HG02938 (cell line): ENCODE measurements around the gene FZR1.
"Not testable (repeated sequence)": the region's sequence is repeated elsewhere in the genome, so short reads cannot be mapped to it uniquely, and the experiment has no call there.

ENCODE experiments used
- ATAC-seq: cut with Tn5 transposase; IDR thresholded peaks from one replicate; pipeline ENCODE4 v1.9.1; 2021; ENCODE audit warnings: mild to moderate bottlenecking, moderate library complexity; ENCODE audit not compliant: unreplicated experiment

The FZR1 gene

GRCh38 chr19:3565139-3565538 is 59.0 kb downstream of the FZR1 start:
- ATAC-seq, result no peak

- ATAC-seq, result not testable (repeated sequence)
These were observed 63.9 kb downstream of the FZR1 start for GRCh38 chr19:3570042-3570441.

GRCh38 chr19:3570606-3571011 is 64.5 kb downstream of the FZR1 start:
- no peak for ATAC-seq

GRCh38 chr19:3572132-3572854 is 66.2 kb downstream of the FZR1 start:
- peak; percentile 84 for ATAC-seq

- peak; percentile 9 for ATAC-seq
These were observed 66.7 kb downstream of the FZR1 start, which contains the start of gene HMG20B for GRCh38 chr19:3572855-3573161. Gene HMG20B, plus strand, starts transcription at chr19:3572944. Its CDS starts 366 bp downstream, at chr19:3573310.

GRCh38 chr19:3573162-3573857 is 67.2 kb downstream of the FZR1 start:
- no peak for ATAC-seq

GRCh38 chr19:3573858-3574637 is 67.9 kb downstream of the FZR1 start:
- ATAC-seq, result no peak

GRCh38 chr19:3575260-3575741 is 69.2 kb downstream of the FZR1 start:
- no peak for ATAC-seq

- no peak for ATAC-seq
These were observed 70.0 kb downstream of the FZR1 start for GRCh38 chr19:3575949-3576673.

GRCh38 chr19:3576696-3577443 is 70.8 kb downstream of the FZR1 start:
- no peak for ATAC-seq

- ATAC-seq, result no peak
These were observed 71.7 kb downstream of the FZR1 start for GRCh38 chr19:3577723-3578344.

- ATAC-seq, result no peak
These were observed 72.3 kb downstream of the FZR1 start for GRCh38 chr19:3578390-3578789.

GRCh38 chr19:3580156-3580934 is 74.2 kb downstream of the FZR1 start:
- ATAC-seq, result no peak

- ATAC-seq, result not testable (repeated sequence)
These were observed 75.7 kb downstream of the FZR1 start for GRCh38 chr19:3581792-3582191.

- ATAC-seq, result not testable (repeated sequence)
These were observed 78.1 kb downstream of the FZR1 start for GRCh38 chr19:3584036-3584802.

GRCh38 chr19:3585301-3586126 is 79.4 kb downstream of the FZR1 start, which contains the start of gene GIPC3:
Gene GIPC3, plus strand, starts transcription at chr19:3585478. Its CDS starts 120 bp downstream, at chr19:3585598.
- no peak for ATAC-seq

- ATAC-seq, result no peak
These were observed 80.1 kb downstream of the FZR1 start for GRCh38 chr19:3586127-3586626.
